ENCODE results near the gene ANKRD13A.

- TF ChIP-seq SP1 (IDR thresholded peaks at IDR 0.05; ENCODE audit: low read depth) (no peak), ZBTB33 (IDR thresholded peaks at IDR 0.05; ENCODE audit: extremely low read depth, insufficient replicate concordance, low read length) (no peak), CTCF (IDR thresholded peaks at IDR 0.05 in 2 of 3, conservative IDR thresholded peaks at IDR 0.05 in 1 of 3; ENCODE audit: borderline replicate concordance in 1 of 3, insufficient read depth in 1 of 3, low read depth in 2 of 3, low read length in 2 of 3) (no peak), ZFX (IDR thresholded peaks at IDR 0.05) (no peak), EZH2 (IDR thresholded peaks at IDR 0.05) (no peak), POLR2AphosphoS5 (IDR thresholded peaks at IDR 0.05; ENCODE audit: low read depth, low read length) (no peak), MAX (IDR thresholded peaks at IDR 0.05) (no peak), TCF7L2 (IDR thresholded peaks at IDR 0.05; ENCODE audit: borderline replicate concordance, extremely low read depth, insufficient read depth, insufficient read length) (no peak), EZH2phosphoT487 (IDR thresholded peaks at IDR 0.05; ENCODE audit: borderline replicate concordance) (no peak), CBX3 (IDR thresholded peaks at IDR 0.05; ENCODE audit: low read depth) (no peak), REST (IDR thresholded peaks at IDR 0.05; ENCODE audit: low read depth) (no peak), YY1 (IDR thresholded peaks at IDR 0.05; ENCODE audit: extremely low read depth, insufficient replicate concordance, low read depth, low read length) (no peak)
Observed at GRCh38 chr12:109982210-109982609, 17.0 kb upstream of the ANKRD13A start.
